GM12801 (cell line): ENCODE results near the gene BSX.

ENCODE experiments used
- CTCF ChIP-seq: IDR thresholded peaks from one replicate; pipeline ENCODE4 v1.5.1; 2011; ENCODE audit warnings: control low read depth; ENCODE audit not compliant: insufficient read length; ENCODE audit errors: extremely low read depth

The BSX gene

GRCh38 chr11:122998727-122999366 lies 17.2 kb upstream of the BSX start:
- TF ChIP-seq CTCF = no peak

- TF ChIP-seq CTCF = no peak
Measured at GRCh38 chr11:122995526-122995925, 13.9 kb upstream of the BSX start.

GRCh38 chr11:122984186-122985011 lies 2.8 kb upstream of the BSX start:
- TF ChIP-seq CTCF = no peak

GRCh38 chr11:122983438-122984185 lies 2.0 kb upstream of the BSX start:
- TF ChIP-seq CTCF = no peak

GRCh38 chr11:122979815-122980595 lies 1.6 kb downstream of the BSX start:
- TF ChIP-seq CTCF = no peak

GRCh38 chr11:122979103-122979814 lies 2.4 kb downstream of the BSX start:
- TF ChIP-seq CTCF = no peak
